Spleen (tissue), 7 donors: ENCODE results near the gene NARS2.
"Not testable (repeated sequence)": the region's sequence is repeated elsewhere in the genome, so short reads cannot be mapped to it uniquely, and the experiment has no call there.

ENCODE experiments used
- CTCF ChIP-seq, 11 experiments: fragments of 200-600 bp in 7 of 11; fragments of 450-650 bp in 4 of 11; sonication (generic) in 4 of 11; IDR thresholded peaks in 8 of 11; conservative IDR thresholded peaks in 3 of 11; 1 replicate in 7 of 11; 2 replicates in 4 of 11; pipeline versions ENCODE4 v1.4.0 to v1.8.0; 2016 to 2021; ENCODE audit warnings: antibody characterized with exemption in 11 of 11, inconsistent platforms in 4 of 11, mild to moderate bottlenecking in 1 of 11
- POLR2A ChIP-seq, 3 donors: fragments of 450-650 bp; IDR thresholded peaks; one replicate each; pipeline ENCODE4 v1.5.1; 2017; ENCODE audit warnings: antibody characterized with exemption in 3 of 3, mild to moderate bottlenecking in 1 of 3
- POLR2AphosphoS5 ChIP-seq, 3 donors: sonication (generic); formaldehyde crosslinking; IDR thresholded peaks; one replicate each; pipeline ENCODE4 v1.5.1; 2017; ENCODE audit warnings: antibody characterized with exemption in 3 of 3
- donor health status: DM: no; HTN: no; CAD: no; lungs with moderate emphysema.
- donor health status: DM: no; HTN: no; CAD: no.
- donor health status: DM: no; HTN: no; CAD: no.

- TF ChIP-seq CTCF (IDR thresholded peaks at IDR 0.05 in 8 of 11, conservative IDR thresholded peaks at IDR 0.05 in 3 of 11); POLR2A (IDR thresholded peaks at IDR 0.05); POLR2AphosphoS5 (IDR thresholded peaks at IDR 0.05): not testable (repeated sequence)
Measured at GRCh38 chr11:78564037-78564436, 10.6 kb downstream of the NARS2 start.
